Measurements from ENCODE around the gene PTGES3L. TPM values are rescaled to one million over a fixed set of nuclear protein-coding genes. Genes with fewer than 3 reads are reported as not detected.

Gene PTGES3L
- polyA plus RNA-seq, 1 donor (not counting 4 experiments of a cell fraction or from before 2014, with no cell fraction given) = 0.37 TPM

GRCh38 chr17:42953669-42954068 is 26.2 kb downstream of the PTGES3L start:
- no peak for FAIRE-seq

GRCh38 chr17:42950044-42950783 is 29.7 kb downstream of the PTGES3L start:
- Histone ChIP-seq H3K4me3 (ENCODE audit: control insufficient read depth in 2 of 3, extremely low read depth in 1 of 3, insufficient read depth in 2 of 3, low read depth in 1 of 3, low read length in 3 of 3) (no peak overlapping the region), H3K4me2 (ENCODE audit: control insufficient read depth, extremely low read depth, insufficient read depth, low read depth, low read length) (no peak overlapping the region), H3K36me3 (ENCODE audit: control insufficient read depth in 2 of 2, extremely low read depth in 1 of 2, insufficient read depth in 2 of 2, low read length in 2 of 2) (peaks cover 25 to 33% of the 10 kb centered on the region in 2 experiments), H3K9ac (ENCODE audit: control insufficient read depth, extremely low read depth, insufficient read depth, low read length) (no peak overlapping the region), H3K4me1 (ENCODE audit: control insufficient read depth, extremely low read depth, insufficient read depth, low read length) (no peaks in the 10 kb centered on the region), H3K9me3 (ENCODE audit: control insufficient read depth, low read depth, low read length) (no peaks in the 10 kb centered on the region), H4K20me1 (ENCODE audit: control insufficient read depth, extremely low read depth, insufficient read depth, low read length) (no peaks in the 10 kb centered on the region), H3K27me3 (ENCODE audit: control insufficient read depth, extremely low read depth, insufficient read depth, low read length) (no peaks in the 10 kb centered on the region), H2AFZ (ENCODE audit: control insufficient read depth, low read length) (no peak overlapping the region), H3K79me2 (ENCODE audit: control insufficient read depth, insufficient read depth, low read length) (no peaks in the 10 kb centered on the region), H3K9me1 (ENCODE audit: control insufficient read depth, extremely low read depth, insufficient read depth, low read length) (no peaks in the 10 kb centered on the region), H3K27ac (ENCODE audit: control insufficient read depth, insufficient read depth, low read length) (no peak overlapping the region)
- DNase-seq (ENCODE audit: low read depth, low spot score) (no peak), FAIRE-seq (no peak)
- TF ChIP-seq EZH2 (IDR thresholded peaks at IDR 0.05; ENCODE audit: low read length) (no peak), CTCF (optimal IDR thresholded peaks at IDR 0.05 in 1 of 3, IDR thresholded peaks at IDR 0.05 in 1 of 3, conservative IDR thresholded peaks at IDR 0.05 in 1 of 3; ENCODE audit: extremely low read depth in 1 of 3, insufficient read depth in 2 of 3, low read length in 3 of 3) (no peak)
- dilution Hi-C loops (cut with MboI; ENCODE audit: extremely low pct_ligation_motif_present, low sequenced_read_pairs) = no loop called here

More at GRCh38 chr17:42953669-42954068, 26.2 kb downstream of the PTGES3L start:
- Histone ChIP-seq H3K9ac (ENCODE audit: control insufficient read depth, extremely low read depth, insufficient read depth, low read length) (no peak overlapping the region), H3K9me3 (ENCODE audit: control insufficient read depth, low read depth, low read length) (no peaks in the 10 kb centered on the region), H3K4me3 (ENCODE audit: control insufficient read depth in 2 of 3, extremely low read depth in 1 of 3, insufficient read depth in 2 of 3, low read depth in 1 of 3, low read length in 3 of 3) (no peak overlapping the region), H3K9me1 (ENCODE audit: control insufficient read depth, extremely low read depth, insufficient read depth, low read length) (no peaks in the 10 kb centered on the region), H3K27ac (ENCODE audit: control insufficient read depth, insufficient read depth, low read length) (no peak overlapping the region), H3K36me3 (ENCODE audit: control insufficient read depth in 2 of 2, extremely low read depth in 1 of 2, insufficient read depth in 2 of 2, low read length in 2 of 2) (peaks cover 36 to 41% of the 10 kb centered on the region in 2 experiments), H3K4me1 (ENCODE audit: control insufficient read depth, extremely low read depth, insufficient read depth, low read length) (no peaks in the 10 kb centered on the region), H3K4me2 (ENCODE audit: control insufficient read depth, extremely low read depth, insufficient read depth, low read depth, low read length) (no peak overlapping the region), H3K27me3 (ENCODE audit: control insufficient read depth, extremely low read depth, insufficient read depth, low read length) (no peaks in the 10 kb centered on the region), H2AFZ (ENCODE audit: control insufficient read depth, low read length) (no peak overlapping the region), H4K20me1 (ENCODE audit: control insufficient read depth, extremely low read depth, insufficient read depth, low read length) (no peaks in the 10 kb centered on the region), H3K79me2 (ENCODE audit: control insufficient read depth, insufficient read depth, low read length) (no peaks in the 10 kb centered on the region)
- TF ChIP-seq EZH2 (IDR thresholded peaks at IDR 0.05; ENCODE audit: low read length) = no peak
- TF ChIP-seq CTCF (optimal IDR thresholded peaks at IDR 0.05 in 1 of 3, IDR thresholded peaks at IDR 0.05 in 1 of 3, conservative IDR thresholded peaks at IDR 0.05 in 1 of 3; ENCODE audit: extremely low read depth in 1 of 3, insufficient read depth in 2 of 3, low read length in 3 of 3) = no peak
- no peak for DNase-seq (ENCODE audit: low read depth, low spot score)
- dilution Hi-C loops (cut with MboI; ENCODE audit: extremely low pct_ligation_motif_present, low sequenced_read_pairs) = no loop called here
